IMR-90 (cell line): ENCODE measurements around the gene ZFPM1. TPM values are rescaled to one million over a fixed set of nuclear protein-coding genes. Genes with fewer than 3 reads are reported as not detected.

Experiments used
- ATAC-seq: fragments of 200-7000 bp; cut with Tn5 transposase; 2 replicates; pipeline ENCODE4 v1.9.1; 2020; ENCODE audit warnings: low read depth, mild to moderate bottlenecking, moderate library complexity
- BruUV-seq: library from RNA; stranded (reverse); fragments of 400-500 nt; replicated peaks from 2 replicates; lab custom pipeline; 2021; lab: Mats Ljungman, UMichigan
- CTCF ChIA-PET: fragments of 300-600 bp; formaldehyde crosslinking; extraction: SDS; loops from one replicate; lab custom pipeline; 2021; ENCODE audit warnings: antibody characterized with exemption; lab: Yijun Ruan, JAX
- POLR2A ChIA-PET: fragments of 300-600 bp; sonication (Branson Sonifier 250); formaldehyde crosslinking; loops from one replicate; lab custom pipeline; 2022; ENCODE audit warnings: antibody characterized with exemption; ENCODE audit not compliant: unreplicated experiment; lab: Charles Lee
- DNase-seq: peaks from one replicate; pipeline ENCODE4 v3.0.0; 2013
- H2AFZ ChIP-seq: replicated peaks from 2 replicates; pipeline ENCODE3; 2013; ENCODE audit warnings: low read length, mild to moderate bottlenecking; ENCODE audit not compliant: poor library complexity
- H2AK5ac ChIP-seq: 2 replicates; pipeline ENCODE4 v1.6.1; 2013; ENCODE audit warnings: low read depth, low read length, inconsistent platforms
- H2AK9ac ChIP-seq: replicated peaks from 2 replicates; pipeline ENCODE3; 2013; ENCODE audit warnings: mild to moderate bottlenecking, low read depth, low read length, moderate library complexity; ENCODE audit not compliant: poor library complexity
- H2BK120ac ChIP-seq: 2 replicates; pipeline ENCODE4 v1.6.1; 2013; ENCODE audit warnings: low read depth, low read length, inconsistent platforms
- H2BK15ac ChIP-seq: 3 replicates; pipeline ENCODE4 v1.6.1; 2013; ENCODE audit warnings: low read depth, low read length, inconsistent platforms
- H2BK20ac ChIP-seq: 2 replicates; pipeline ENCODE4 v1.6.1; 2013; ENCODE audit warnings: low read depth, mild to moderate bottlenecking, inconsistent platforms, low read length, moderate library complexity
- H2BK5ac ChIP-seq: 2 replicates; pipeline ENCODE4 v1.6.1; 2013; ENCODE audit warnings: mild to moderate bottlenecking, low read depth, low read length, inconsistent platforms; ENCODE audit not compliant: poor library complexity, severe bottlenecking
- H3K14ac ChIP-seq: replicated peaks from 2 replicates; pipeline ENCODE4 v1.6.1; 2013; ENCODE audit warnings: low read depth, low read length, inconsistent platforms
- H3K18ac ChIP-seq: 2 replicates; pipeline ENCODE4 v1.6.1; 2013; ENCODE audit warnings: low read depth, low read length, control low read depth
- H3K23ac ChIP-seq: 2 replicates; pipeline ENCODE4 v1.6.1; 2013; ENCODE audit warnings: low read depth, low read length, inconsistent platforms
- H3K27ac ChIP-seq: 2 replicates; pipeline ENCODE4 v1.5.1; 2013; ENCODE audit warnings: mild to moderate bottlenecking, control low read depth, low read length; ENCODE audit not compliant: insufficient read depth
- H3K27me3 ChIP-seq: 2 replicates; pipeline ENCODE4 v1.6.1; 2013; ENCODE audit warnings: low read length; ENCODE audit not compliant: control insufficient read depth, insufficient read depth
- H3K36me3 ChIP-seq: 2 replicates; pipeline ENCODE4 v1.6.1; 2013; ENCODE audit warnings: low read length, mixed read lengths; ENCODE audit not compliant: control insufficient read depth, insufficient read depth
- H3K4ac ChIP-seq: 2 replicates; pipeline ENCODE4 v1.6.1; 2013; ENCODE audit warnings: low read depth, low read length, inconsistent platforms
- H3K4me1 ChIP-seq: 2 replicates; pipeline ENCODE4 v1.6.1; 2013; ENCODE audit warnings: low read length, mixed read lengths; ENCODE audit not compliant: control insufficient read depth, insufficient read depth
- H3K4me2 ChIP-seq: 2 replicates; pipeline ENCODE4 v1.6.1; 2013; ENCODE audit warnings: low read depth, mild to moderate bottlenecking, control low read depth, low read length, moderate library complexity
- H3K4me3 ChIP-seq: 2 replicates; pipeline ENCODE4 v1.5.1; 2013; ENCODE audit warnings: low read depth, mild to moderate bottlenecking, control low read depth, low read length, moderate library complexity; ENCODE audit not compliant: insufficient read depth
- H3K56ac ChIP-seq: 2 replicates; pipeline ENCODE4 v1.6.1; 2013; ENCODE audit warnings: low read length, inconsistent platforms; ENCODE audit not compliant: insufficient read depth; ENCODE audit errors: extremely low read depth
- H3K79me1 ChIP-seq, 2 experiments: 2 replicates each; pipeline ENCODE4 v1.6.1; 2013; ENCODE audit warnings: low read length in 2 of 2, inconsistent platforms in 1 of 2, low read depth in 1 of 2
- H3K9ac ChIP-seq: 2 replicates; pipeline ENCODE4 v1.6.1; 2013; ENCODE audit warnings: low read depth, low read length, control low read depth
- H3K9me1 ChIP-seq: 2 replicates; pipeline ENCODE4 v1.6.1; 2013; ENCODE audit warnings: low read length, inconsistent platforms; ENCODE audit not compliant: insufficient read depth
- H3K9me3 ChIP-seq: 2 replicates; pipeline ENCODE4 v1.6.1; 2013; ENCODE audit warnings: low read length; ENCODE audit not compliant: control insufficient read depth, insufficient read depth
- H4K20me1 ChIP-seq: 2 replicates; pipeline ENCODE4 v1.6.1; 2013; ENCODE audit warnings: low read length, inconsistent platforms; ENCODE audit not compliant: insufficient read depth
- H4K5ac ChIP-seq: 2 replicates; pipeline ENCODE4 v1.6.1; 2013; ENCODE audit warnings: mild to moderate bottlenecking, low read depth, low read length, control low read depth
- H4K8ac ChIP-seq, 2 experiments: 2 replicates each; pipeline ENCODE4 v1.6.1; 2013; ENCODE audit warnings: low read depth in 2 of 2, low read length in 2 of 2, control low read depth in 1 of 2, inconsistent platforms in 1 of 2
- H4K91ac ChIP-seq: 2 replicates; pipeline ENCODE4 v1.6.1; 2013; ENCODE audit warnings: low read depth, low read length, inconsistent platforms; ENCODE audit not compliant: insufficient read depth
- BHLHE40 ChIP-seq: fragments of 150-350 bp; IDR thresholded peaks from 2 replicates; pipeline ENCODE4 v1.6.1; 2016; ENCODE audit warnings: mild to moderate bottlenecking, low read depth, low read length
- CEBPB ChIP-seq: IDR thresholded peaks from 2 replicates; pipeline ENCODE4 v1.6.1; 2012; ENCODE audit warnings: low read depth, low read length, improper control_type of control experiment
- CHD1 ChIP-seq: IDR thresholded peaks from 2 replicates; pipeline ENCODE4 v1.6.1; 2012; ENCODE audit warnings: low read depth, low read length, improper control_type of control experiment
- FOS ChIP-seq: fragments of 150-350 bp; IDR thresholded peaks from 2 replicates; pipeline ENCODE4 v1.6.1; 2016; ENCODE audit warnings: low read depth, low read length
- MAFK ChIP-seq: IDR thresholded peaks from 2 replicates; pipeline ENCODE4 v1.6.1; 2012; ENCODE audit warnings: low read depth, low read length, improper control_type of control experiment
- MAZ ChIP-seq: IDR thresholded peaks from 2 replicates; pipeline ENCODE4 v1.6.1; 2012; ENCODE audit warnings: low read depth, mild to moderate bottlenecking, low read length, improper control_type of control experiment, moderate library complexity, borderline replicate concordance
- NFE2L2 ChIP-seq: fragments of 150-350 bp; IDR thresholded peaks from 2 replicates; pipeline ENCODE4 v1.6.1; 2016; ENCODE audit warnings: low read depth, mild to moderate bottlenecking, low read length
- POLR2A ChIP-seq: IDR thresholded peaks from 2 replicates; pipeline ENCODE4 v1.6.1; 2012; ENCODE audit warnings: mild to moderate bottlenecking, low read depth, low read length
- RAD21 ChIP-seq: IDR thresholded peaks from 2 replicates; pipeline ENCODE4 v1.6.1; 2012; ENCODE audit warnings: low read length, improper control_type of control experiment
- RCOR1 ChIP-seq: IDR thresholded peaks from 2 replicates; pipeline ENCODE4 v1.6.1; 2012; ENCODE audit warnings: mild to moderate bottlenecking, low read length, improper control_type of control experiment; ENCODE audit not compliant: insufficient replicate concordance
- RFX5 ChIP-seq: IDR thresholded peaks from 2 replicates; pipeline ENCODE4 v1.8.0; 2012; ENCODE audit warnings: low read depth, mild to moderate bottlenecking, low read length, moderate library complexity
- SMC3 ChIP-seq: fragments of 150-350 bp; IDR thresholded peaks from 2 replicates; pipeline ENCODE4 v1.6.1; 2016; ENCODE audit warnings: low read depth, mild to moderate bottlenecking, antibody characterized with exemption, low read length, moderate library complexity
- WGBS, 2 experiments: methylation state at CpG; one replicate each; pipeline versions ENCODE4 v1.1.5 to v1.1.7; 2013; ENCODE audit warnings: missing lambda C conversion rate in 2 of 2; ENCODE audit not compliant: insufficient read length in 1 of 2; ENCODE audit errors: extremely low coverage in 2 of 2; 5-methylcytosine and 5-hydroxymethylcytosine counted together
- dilution Hi-C: fragments of 300-500 bp; cut with HindIII; formaldehyde crosslinking; loops from one replicate; pipeline ENCODE4 v1.14.3; 2018; ENCODE audit warnings: low sequenced_read_pairs; ENCODE audit not compliant: unreplicated experiment
- in situ Hi-C: fragments of 300-500 bp; cut with MboI; formaldehyde crosslinking; loops from 3 replicates; pipeline ENCODE4 v1.14.3; 2019; ENCODE audit warnings: low sequenced_read_pairs, inconsistent platforms, mixed read lengths
- intact Hi-C: fragments of 100-400 bp; cut with micrococcal nuclease; formaldehyde crosslinking; loops from 2 replicates; pipeline ENCODE4 v1.10.0; 2022
- polyA plus RNA-seq, 3 experiments: library from polyadenylated mRNA; depleted of rRNA; stranded (reverse); fragments of >200 nt; gene quantifications; 2 replicates each; pipeline ENCODE4 v1.2.3, GENCODE V29; 2012; ENCODE audit warnings: low replicate concordance in 1 of 3
- total RNA-seq: library from RNA; depleted of rRNA; stranded (reverse); fragments of >200 nt; gene quantifications from 2 replicates; pipeline ENCODE4 v1.2.3, GENCODE V29; 2012
- TF ChIP-seq, protein P1 (sequence below): conservative IDR thresholded peaks from 2 replicates; pipeline ENCODE4 v1.5.1; 2012; ENCODE audit warnings: mild to moderate bottlenecking, low read depth, low read length, improper control_type of control experiment
- TF ChIP-seq, protein P2 (sequence below): fragments of 150-350 bp; IDR thresholded peaks from 2 replicates; pipeline ENCODE4 v1.6.1; 2017; ENCODE audit warnings: mild to moderate bottlenecking, antibody characterized with exemption, low read length, low read depth
- TF ChIP-seq, protein P3 (sequence below): fragments of 150-350 bp; IDR thresholded peaks from 2 replicates; pipeline ENCODE4 v1.6.1; 2016; ENCODE audit warnings: low read depth, mild to moderate bottlenecking, low read length, moderate library complexity, borderline replicate concordance

ZFPM1 gene
- total and polyA plus RNA-seq, 2 of the 4 experiments (the other 2 are of a cell fraction) = 0.36 to 1.1 TPM

DNA sequence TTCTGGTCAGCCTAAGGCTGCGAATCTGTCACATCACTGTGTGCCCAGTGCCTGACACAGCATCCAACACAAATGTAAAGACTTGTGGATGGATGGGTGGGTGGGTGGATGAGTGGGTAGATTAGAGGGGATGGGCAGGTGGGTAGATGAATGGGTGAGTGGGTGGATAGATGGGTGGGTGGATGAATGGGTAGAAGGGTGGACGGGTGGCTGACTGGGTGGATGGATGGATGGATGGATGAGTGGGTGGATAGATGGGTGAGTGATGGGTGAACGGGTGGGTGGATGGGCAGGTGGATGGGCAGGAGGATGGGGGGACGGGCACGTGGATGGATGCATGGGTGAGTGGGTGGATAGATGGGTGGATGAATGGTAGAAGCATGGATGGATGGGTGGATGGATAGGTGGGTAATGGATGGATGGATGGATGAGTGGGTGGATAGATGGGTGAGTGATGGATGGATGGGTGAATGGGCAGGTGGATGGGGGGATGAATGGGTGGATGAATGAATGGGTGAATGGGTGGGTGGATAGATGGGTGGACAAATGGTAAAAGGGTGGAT, 31.1 kb upstream of the ZFPM1 start:
- TF ChIP-seq, protein P1, sequence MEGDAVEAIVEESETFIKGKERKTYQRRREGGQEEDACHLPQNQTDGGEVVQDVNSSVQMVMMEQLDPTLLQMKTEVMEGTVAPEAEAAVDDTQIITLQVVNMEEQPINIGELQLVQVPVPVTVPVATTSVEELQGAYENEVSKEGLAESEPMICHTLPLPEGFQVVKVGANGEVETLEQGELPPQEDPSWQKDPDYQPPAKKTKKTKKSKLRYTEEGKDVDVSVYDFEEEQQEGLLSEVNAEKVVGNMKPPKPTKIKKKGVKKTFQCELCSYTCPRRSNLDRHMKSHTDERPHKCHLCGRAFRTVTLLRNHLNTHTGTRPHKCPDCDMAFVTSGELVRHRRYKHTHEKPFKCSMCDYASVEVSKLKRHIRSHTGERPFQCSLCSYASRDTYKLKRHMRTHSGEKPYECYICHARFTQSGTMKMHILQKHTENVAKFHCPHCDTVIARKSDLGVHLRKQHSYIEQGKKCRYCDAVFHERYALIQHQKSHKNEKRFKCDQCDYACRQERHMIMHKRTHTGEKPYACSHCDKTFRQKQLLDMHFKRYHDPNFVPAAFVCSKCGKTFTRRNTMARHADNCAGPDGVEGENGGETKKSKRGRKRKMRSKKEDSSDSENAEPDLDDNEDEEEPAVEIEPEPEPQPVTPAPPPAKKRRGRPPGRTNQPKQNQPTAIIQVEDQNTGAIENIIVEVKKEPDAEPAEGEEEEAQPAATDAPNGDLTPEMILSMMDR = no peak
- TF ChIP-seq CEBPB (no peak), FOS (no peak), POLR2A (no peak), MAZ (no peak), RFX5 (no peak), CHD1 (no peak), MAFK (no peak), NFE2L2 (no peak), BHLHE40 (no peak), RCOR1 (no peak), RAD21 (no peak), SMC3 (no peak)
- TF ChIP-seq, protein P2, sequence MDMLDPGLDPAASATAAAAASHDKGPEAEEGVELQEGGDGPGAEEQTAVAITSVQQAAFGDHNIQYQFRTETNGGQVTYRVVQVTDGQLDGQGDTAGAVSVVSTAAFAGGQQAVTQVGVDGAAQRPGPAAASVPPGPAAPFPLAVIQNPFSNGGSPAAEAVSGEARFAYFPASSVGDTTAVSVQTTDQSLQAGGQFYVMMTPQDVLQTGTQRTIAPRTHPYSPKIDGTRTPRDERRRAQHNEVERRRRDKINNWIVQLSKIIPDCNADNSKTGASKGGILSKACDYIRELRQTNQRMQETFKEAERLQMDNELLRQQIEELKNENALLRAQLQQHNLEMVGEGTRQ = no peak
- TF ChIP-seq, protein P3, sequence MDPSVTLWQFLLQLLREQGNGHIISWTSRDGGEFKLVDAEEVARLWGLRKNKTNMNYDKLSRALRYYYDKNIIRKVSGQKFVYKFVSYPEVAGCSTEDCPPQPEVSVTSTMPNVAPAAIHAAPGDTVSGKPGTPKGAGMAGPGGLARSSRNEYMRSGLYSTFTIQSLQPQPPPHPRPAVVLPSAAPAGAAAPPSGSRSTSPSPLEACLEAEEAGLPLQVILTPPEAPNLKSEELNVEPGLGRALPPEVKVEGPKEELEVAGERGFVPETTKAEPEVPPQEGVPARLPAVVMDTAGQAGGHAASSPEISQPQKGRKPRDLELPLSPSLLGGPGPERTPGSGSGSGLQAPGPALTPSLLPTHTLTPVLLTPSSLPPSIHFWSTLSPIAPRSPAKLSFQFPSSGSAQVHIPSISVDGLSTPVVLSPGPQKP = no peak
- intact Hi-C loops = no loop called here
- 50% methylated on average over 4 of the region's 5 CpGs; no CpG with 5 or more reads in 1 of the 2 experiments for WGBS, 2 experiments

More for the DNA sequence above, 31.1 kb upstream of the ZFPM1 start:
- no TSS peak for BruUV-seq
- Histone ChIP-seq H4K20me1 (peaks cover 98% of the 10 kb centered on the region), H2AFZ (no peak overlapping the region), H3K27ac (no peak overlapping the region), H2BK15ac (no peak overlapping the region), H3K4me2 (no peak overlapping the region), H2AK9ac (no peak overlapping the region), H3K36me3 (peaks cover 57% of the 10 kb centered on the region), H3K4me3 (no peak overlapping the region), H3K9me3 (no peaks in the 10 kb centered on the region), H2AK5ac (no peak overlapping the region), H3K9me1 (peaks cover 23% of the 10 kb centered on the region), H2BK20ac (no peak overlapping the region), H3K14ac (no peak overlapping the region), H2BK120ac (no peak overlapping the region), H2BK5ac (peak overlapping the region; percentile 34), H4K8ac (no peak overlapping the region), H4K5ac (no peak overlapping the region), H3K27me3 (no peaks in the 10 kb centered on the region), H3K23ac (no peak overlapping the region), H3K79me1 (peaks cover 26 to 85% of the 10 kb centered on the region in 2 experiments), H3K4ac (no peak overlapping the region), H3K9ac (no peak overlapping the region), H3K56ac (no peak overlapping the region), H4K91ac (no peak overlapping the region), H3K18ac (no peak overlapping the region), H3K4me1 (no peaks in the 10 kb centered on the region; the same call in none of the 2 replicates)
- no peak for ATAC-seq
- ChIA-PET CTCF (no interaction called here), POLR2A (no interaction called here)
- DNase-seq = no peak
- dilution Hi-C loops (no loop called here), in situ Hi-C loops (no loop called here)
